ENCODE results near the gene SIL1.

The SIL1 gene

DNA sequence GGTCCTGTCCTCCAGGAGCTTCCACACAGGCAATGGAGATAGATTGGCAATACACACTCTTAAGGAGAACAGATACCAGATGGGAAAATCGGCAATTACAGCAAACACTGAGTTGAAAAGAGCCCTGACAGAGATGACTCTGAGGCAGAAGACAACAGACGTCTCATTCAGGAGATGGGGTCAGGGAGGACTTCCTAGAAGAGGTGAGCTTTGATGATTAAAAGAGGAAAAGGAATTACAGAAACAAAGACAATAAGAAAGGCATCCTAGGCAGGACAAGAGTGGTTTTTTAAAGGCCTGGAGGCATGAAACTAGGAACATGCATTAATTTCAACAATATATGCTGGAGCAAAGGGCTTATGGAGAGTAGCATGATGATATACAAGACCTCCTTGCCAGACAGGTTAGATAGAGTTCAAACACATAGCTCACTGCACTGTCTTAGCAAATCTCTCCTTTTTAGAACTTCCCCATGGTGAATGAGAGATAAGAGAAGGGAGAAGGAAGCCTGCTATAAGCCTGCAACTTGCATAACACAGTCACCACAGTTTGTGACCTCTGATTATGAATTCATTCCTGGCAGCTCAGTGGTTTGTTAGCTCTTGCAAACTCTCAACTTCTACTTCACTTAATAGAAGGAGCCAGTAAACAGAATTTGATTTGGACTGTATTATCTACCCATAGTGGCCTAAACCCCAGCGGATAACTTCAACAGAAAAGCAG is 48.5 kb downstream of the SIL1 start:
- TF ChIP-seq, protein P1, sequence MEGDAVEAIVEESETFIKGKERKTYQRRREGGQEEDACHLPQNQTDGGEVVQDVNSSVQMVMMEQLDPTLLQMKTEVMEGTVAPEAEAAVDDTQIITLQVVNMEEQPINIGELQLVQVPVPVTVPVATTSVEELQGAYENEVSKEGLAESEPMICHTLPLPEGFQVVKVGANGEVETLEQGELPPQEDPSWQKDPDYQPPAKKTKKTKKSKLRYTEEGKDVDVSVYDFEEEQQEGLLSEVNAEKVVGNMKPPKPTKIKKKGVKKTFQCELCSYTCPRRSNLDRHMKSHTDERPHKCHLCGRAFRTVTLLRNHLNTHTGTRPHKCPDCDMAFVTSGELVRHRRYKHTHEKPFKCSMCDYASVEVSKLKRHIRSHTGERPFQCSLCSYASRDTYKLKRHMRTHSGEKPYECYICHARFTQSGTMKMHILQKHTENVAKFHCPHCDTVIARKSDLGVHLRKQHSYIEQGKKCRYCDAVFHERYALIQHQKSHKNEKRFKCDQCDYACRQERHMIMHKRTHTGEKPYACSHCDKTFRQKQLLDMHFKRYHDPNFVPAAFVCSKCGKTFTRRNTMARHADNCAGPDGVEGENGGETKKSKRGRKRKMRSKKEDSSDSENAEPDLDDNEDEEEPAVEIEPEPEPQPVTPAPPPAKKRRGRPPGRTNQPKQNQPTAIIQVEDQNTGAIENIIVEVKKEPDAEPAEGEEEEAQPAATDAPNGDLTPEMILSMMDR (IDR thresholded peaks at IDR 0.05; ENCODE audit: control extremely low read depth, extremely low read depth, low read depth, missing control alignments) = no peak
- ChIA-PET CTCF (interaction anchor here (1.0 to 3.4 kb wide), 6 partner anchors 8 to 361 kb away, joined by 3 to 17 read pairs (median 6); no protein-coding TSS in a partner anchor), POLR2A (no interaction called here)
- no peak for DNase-seq (ENCODE audit: extremely low spot score)

DNA sequence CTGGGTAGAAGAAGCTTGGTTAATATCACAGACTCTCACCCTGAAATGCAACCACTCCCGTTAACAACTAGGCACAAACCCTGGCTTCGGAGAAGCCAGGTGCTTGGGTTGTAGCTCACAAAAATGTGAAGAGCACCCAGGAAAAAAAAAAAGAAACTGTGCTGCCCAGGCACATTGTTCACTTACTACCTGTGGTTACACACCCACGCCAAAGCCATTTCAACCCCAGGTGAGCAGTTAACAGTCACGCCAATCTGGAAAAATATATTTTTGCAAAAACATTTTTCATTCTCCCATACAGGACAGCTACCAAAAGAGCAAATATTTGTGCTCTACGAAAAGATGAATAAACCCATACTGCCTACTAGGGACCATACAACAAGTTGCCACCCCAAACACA is 49.2 kb downstream of the SIL1 start:
- CTCF ChIA-PET = interaction anchor here (1.0 to 3.4 kb wide), 6 partner anchors 9 to 360 kb away, joined by 3 to 17 read pairs (median 6); no protein-coding TSS in a partner anchor
- POLR2A ChIA-PET = no interaction called here
- TF ChIP-seq, protein P1 (IDR thresholded peaks at IDR 0.05; ENCODE audit: control extremely low read depth, extremely low read depth, low read depth, missing control alignments) = no peak
- DNase-seq (ENCODE audit: extremely low spot score) = no peak

DNA sequence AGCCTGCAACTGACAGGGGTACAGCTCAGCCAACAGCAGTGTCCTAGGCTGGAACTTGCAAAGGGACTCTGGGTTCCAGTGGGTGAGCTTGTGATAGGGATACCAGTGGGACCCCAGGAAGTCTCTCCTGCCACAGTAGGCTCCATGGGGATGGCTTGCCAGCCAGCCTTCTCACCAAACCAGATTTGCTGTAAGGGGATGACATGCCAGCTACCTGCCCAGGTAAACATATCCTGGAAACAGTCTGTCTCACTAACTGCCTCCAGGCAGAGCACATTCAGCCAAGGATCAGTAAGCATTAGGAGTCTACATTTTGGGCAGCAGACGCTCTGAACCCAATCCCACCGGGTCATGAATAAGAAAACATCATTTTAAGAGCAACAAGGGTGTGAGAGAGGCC is 49.9 kb downstream of the SIL1 start:
- no peak for DNase-seq (ENCODE audit: extremely low spot score)
- ChIA-PET POLR2A (interaction anchor here (0.9 kb wide), 1 partner anchor 683 kb away, joined by 3 read pairs; the partner anchor contains the start of gene EGR1), CTCF (interaction anchor here (2.3 to 3.4 kb wide), 4 partner anchors 10 to 359 kb away, joined by 5 to 17 read pairs (median 10); no protein-coding TSS in a partner anchor)
- TF ChIP-seq, protein P1 (IDR thresholded peaks at IDR 0.05; ENCODE audit: control extremely low read depth, extremely low read depth, low read depth, missing control alignments) = no peak

DNA sequence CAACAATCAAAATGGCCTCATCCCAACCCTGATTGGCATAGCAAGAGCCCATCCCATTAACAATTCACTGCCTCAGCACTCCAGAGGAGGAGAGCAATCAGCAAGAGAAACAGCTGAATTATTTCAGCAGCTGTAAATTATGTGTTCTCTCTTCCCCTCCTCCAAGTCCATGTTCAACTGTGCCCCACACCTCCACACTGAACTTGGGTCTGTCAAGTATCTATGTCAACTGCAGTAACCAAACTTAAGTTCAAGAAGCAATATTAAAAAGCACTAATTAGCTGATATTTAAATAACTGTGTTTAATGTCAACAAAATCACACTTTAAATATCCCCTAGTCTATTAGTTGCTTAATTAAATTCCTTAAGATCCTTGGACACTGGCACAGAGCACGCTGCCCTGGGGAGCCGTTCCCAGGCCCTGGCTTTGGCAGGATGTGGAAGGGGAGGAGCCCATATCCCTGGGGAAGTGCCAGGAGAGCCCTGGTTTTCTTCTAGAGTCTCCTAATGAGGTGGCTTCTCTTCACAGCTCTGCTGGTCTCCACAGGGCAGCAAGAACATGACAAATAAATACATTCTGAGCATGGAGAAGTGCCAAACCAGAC is 50.6 kb downstream of the SIL1 start:
- ChIA-PET POLR2A (interaction anchor here (0.5 to 0.9 kb wide), 2 partner anchors 100 to 682 kb away, joined by 3 read pairs; partner anchors contain the start of gene EGR1), CTCF (interaction anchor here (0.8 to 3.4 kb wide), 6 partner anchors 9 to 359 kb away, joined by 3 to 17 read pairs (median 4); no protein-coding TSS in a partner anchor)
- DNase-seq (ENCODE audit: extremely low spot score) = no peak
- TF ChIP-seq, protein P1 (IDR thresholded peaks at IDR 0.05; ENCODE audit: control extremely low read depth, extremely low read depth, low read depth, missing control alignments) = no peak

DNA sequence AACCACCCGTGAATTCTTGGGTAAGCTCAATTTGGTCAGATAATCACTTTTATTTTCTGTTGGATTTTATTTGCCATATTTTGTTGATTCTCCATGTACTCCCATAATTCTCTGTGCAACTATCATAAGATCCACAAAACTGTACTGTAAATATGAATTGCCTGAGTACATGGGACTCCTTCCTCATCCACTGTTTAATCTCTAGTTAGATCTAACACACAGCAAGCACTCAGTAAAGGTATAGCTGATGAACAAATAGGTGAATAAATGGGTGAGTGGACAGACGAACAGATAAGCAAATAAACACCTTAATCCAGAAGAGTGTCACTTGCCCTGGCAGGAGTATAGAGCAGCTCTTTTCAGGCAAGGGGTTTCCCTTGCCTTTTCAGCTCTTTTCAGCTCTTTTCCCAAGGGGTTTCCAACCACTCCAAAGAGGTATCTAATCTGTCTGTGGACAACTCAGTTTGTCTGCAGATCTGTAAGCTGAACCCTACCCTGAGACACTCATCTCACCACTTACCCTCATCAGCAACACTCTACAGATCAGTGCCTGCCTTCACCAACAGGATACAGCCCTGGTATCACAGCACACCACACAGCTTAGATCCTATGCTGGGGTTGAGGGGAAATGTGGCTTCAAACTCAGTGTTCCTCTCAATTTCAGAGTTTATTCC is 51.2 kb downstream of the SIL1 start:
- POLR2A ChIA-PET = interaction anchor here (0.5 kb wide), 1 partner anchor 99 kb away, joined by 3 read pairs; no protein-coding TSS in a partner anchor
- CTCF ChIA-PET = interaction anchor here (0.7 to 3.4 kb wide), 8 partner anchors 8 to 358 kb away, joined by 3 to 17 read pairs (median 3); no protein-coding TSS in a partner anchor
- no peak for DNase-seq (ENCODE audit: extremely low spot score)
- TF ChIP-seq, protein P1 (IDR thresholded peaks at IDR 0.05; ENCODE audit: control extremely low read depth, extremely low read depth, low read depth, missing control alignments) = no peak
